Measurements from ENCODE around the gene CD200R1L.

CD200R1L gene

GRCh38 chr3:112785321-112786001, 61.2 kb downstream of the CD200R1L start:
- no peak for DNase-seq

- DNase-seq = no peak
These were observed 64.2 kb downstream of the CD200R1L start for GRCh38 chr3:112782491-112782890.

- DNase-seq = no peak
These were observed 65.1 kb downstream of the CD200R1L start for GRCh38 chr3:112781599-112781998.

GRCh38 chr3:112779558-112780480, 66.8 kb downstream of the CD200R1L start:
- DNase-seq = no peak

GRCh38 chr3:112779011-112779410, 67.7 kb downstream of the CD200R1L start:
- no peak for DNase-seq

- DNase-seq = no peak
These were observed 68.2 kb downstream of the CD200R1L start for GRCh38 chr3:112778353-112778948.

GRCh38 chr3:112777811-112778210, 68.9 kb downstream of the CD200R1L start:
- no peak for DNase-seq

- no peak for DNase-seq
These were observed 69.8 kb downstream of the CD200R1L start for GRCh38 chr3:112776836-112777235.

GRCh38 chr3:112776000-112776399, 70.7 kb downstream of the CD200R1L start:
- no peak for DNase-seq

- DNase-seq = no peak
These were observed 71.5 kb downstream of the CD200R1L start for GRCh38 chr3:112775011-112775742.

GRCh38 chr3:112774293-112774926, 72.3 kb downstream of the CD200R1L start:
- DNase-seq = no peak

- DNase-seq = peak; percentile 94
These were observed 72.8 kb downstream of the CD200R1L start for GRCh38 chr3:112773864-112774263.

- DNase-seq = no peak
These were observed 75.7 kb downstream of the CD200R1L start for GRCh38 chr3:112770951-112771350.

GRCh38 chr3:112770032-112770626, 76.5 kb downstream of the CD200R1L start:
- DNase-seq = no peak

- no peak for DNase-seq
These were observed 77.2 kb downstream of the CD200R1L start for GRCh38 chr3:112769286-112769978.

- DNase-seq = no peak
These were observed 78.9 kb downstream of the CD200R1L start for GRCh38 chr3:112767777-112768176.

GRCh38 chr3:112767177-112767576, 79.5 kb downstream of the CD200R1L start:
- no peak for DNase-seq
